HEK293 (cell line): ENCODE data around the gene KCNK7.

ENCODE experiments used
- FEZF1 ChIP-seq: fragments of 450-650 bp; formaldehyde crosslinking; IDR thresholded peaks from 2 replicates; pipeline ENCODE4 v1.5.1; 2016; ENCODE audit warnings: missing biosample characterization, missing genetic modification characterization
- GLIS1 ChIP-seq: fragments of 450-650 bp; formaldehyde crosslinking; IDR thresholded peaks from 2 replicates; pipeline ENCODE4 v1.5.1; 2016; ENCODE audit warnings: missing biosample characterization, missing genetic modification characterization
- KLF7 ChIP-seq: fragments of 450-650 bp; formaldehyde crosslinking; IDR thresholded peaks from 2 replicates; pipeline ENCODE4 v1.5.1; 2016; ENCODE audit warnings: missing biosample characterization, missing genetic modification characterization, borderline replicate concordance
- MEIS1 ChIP-seq: sonication (generic); formaldehyde crosslinking; IDR thresholded peaks from 2 replicates; pipeline ENCODE4 v1.8.1; 2022; ENCODE audit warnings: missing genetic modification reagents, mild to moderate bottlenecking, borderline replicate concordance
- PRDM1 ChIP-seq: fragments of 450-650 bp; formaldehyde crosslinking; IDR thresholded peaks from 2 replicates; pipeline ENCODE4; 2016; ENCODE audit warnings: missing biosample characterization, missing genetic modification characterization
- SALL2 ChIP-seq: fragments of 450-650 bp; formaldehyde crosslinking; IDR thresholded peaks from 2 replicates; pipeline ENCODE4 v1.5.0; 2017; ENCODE audit warnings: missing biosample characterization, mild to moderate bottlenecking, missing genetic modification characterization, borderline replicate concordance
- ZBTB17 ChIP-seq: fragments of 450-650 bp; formaldehyde crosslinking; IDR thresholded peaks from 2 replicates; pipeline ENCODE4 v1.5.1; 2016; ENCODE audit warnings: missing biosample characterization, missing genetic modification characterization
- ZBTB48 ChIP-seq: fragments of 450-650 bp; formaldehyde crosslinking; IDR thresholded peaks from 2 replicates; pipeline ENCODE4 v1.5.1; 2016; ENCODE audit warnings: missing biosample characterization, missing genetic modification characterization
- ZFP37 ChIP-seq: fragments of 450-650 bp; formaldehyde crosslinking; IDR thresholded peaks from 2 replicates; pipeline ENCODE4 v1.5.1; 2016; ENCODE audit warnings: missing biosample characterization, missing genetic modification characterization
- ZFP69B ChIP-seq: fragments of 450-650 bp; formaldehyde crosslinking; IDR thresholded peaks from 2 replicates; pipeline ENCODE4 v1.5.1; 2016; ENCODE audit warnings: missing biosample characterization, missing genetic modification characterization
- ZNF132 ChIP-seq: fragments of 450-650 bp; formaldehyde crosslinking; IDR thresholded peaks from 2 replicates; pipeline ENCODE4 v1.5.1; 2017; ENCODE audit warnings: missing biosample characterization, missing genetic modification characterization, borderline replicate concordance
- ZNF133 ChIP-seq: fragments of 450-650 bp; formaldehyde crosslinking; IDR thresholded peaks from 2 replicates; pipeline ENCODE4 v1.5.1; 2016; ENCODE audit warnings: missing biosample characterization, missing genetic modification characterization
- ZNF146 ChIP-seq: fragments of 450-650 bp; formaldehyde crosslinking; IDR thresholded peaks from 2 replicates; pipeline ENCODE4 v1.5.1; 2016; ENCODE audit warnings: missing biosample characterization, missing genetic modification characterization
- ZNF311 ChIP-seq: fragments of 450-650 bp; formaldehyde crosslinking; IDR thresholded peaks from 2 replicates; pipeline ENCODE4 v1.5.1; 2017; ENCODE audit warnings: missing biosample characterization, missing genetic modification characterization, borderline replicate concordance
- ZNF335 ChIP-seq: fragments of 450-650 bp; formaldehyde crosslinking; conservative IDR thresholded peaks from 2 replicates; pipeline ENCODE4 v1.5.1; 2016; ENCODE audit warnings: missing biosample characterization, missing genetic modification characterization
- ZNF416 ChIP-seq: fragments of 450-650 bp; formaldehyde crosslinking; IDR thresholded peaks from 2 replicates; pipeline ENCODE4 v1.5.1; 2016; ENCODE audit warnings: missing biosample characterization, missing genetic modification characterization
- ZNF423 ChIP-seq: fragments of 450-650 bp; formaldehyde crosslinking; IDR thresholded peaks from 2 replicates; pipeline ENCODE4 v1.5.1; 2016; ENCODE audit warnings: missing biosample characterization, missing genetic modification characterization
- ZNF426 ChIP-seq: fragments of 450-650 bp; formaldehyde crosslinking; IDR thresholded peaks from 2 replicates; pipeline ENCODE4 v1.5.1; 2017; ENCODE audit warnings: missing biosample characterization, missing genetic modification characterization, mild to moderate bottlenecking, inconsistent platforms, moderate library complexity
- ZNF518A ChIP-seq: fragments of 450-650 bp; formaldehyde crosslinking; conservative IDR thresholded peaks from 2 replicates; pipeline ENCODE4 v1.5.1; 2016; ENCODE audit warnings: low read depth, missing biosample characterization, missing genetic modification characterization
- ZNF555 ChIP-seq: fragments of 450-650 bp; formaldehyde crosslinking; conservative IDR thresholded peaks from 2 replicates; pipeline ENCODE4 v1.5.1; 2017; ENCODE audit warnings: missing biosample characterization, mild to moderate bottlenecking, missing genetic modification characterization, inconsistent platforms
- ZNF610 ChIP-seq: fragments of 450-650 bp; formaldehyde crosslinking; IDR thresholded peaks from 2 replicates; pipeline ENCODE4 v1.5.1; 2016; ENCODE audit warnings: missing biosample characterization, missing genetic modification characterization, borderline replicate concordance
- ZNF658 ChIP-seq: fragments of 450-650 bp; formaldehyde crosslinking; IDR thresholded peaks from 2 replicates; pipeline ENCODE4; 2016; ENCODE audit warnings: missing biosample characterization, missing genetic modification characterization
- ZNF664 ChIP-seq: fragments of 450-650 bp; formaldehyde crosslinking; IDR thresholded peaks from 2 replicates; pipeline ENCODE4 v1.5.1; 2016; ENCODE audit warnings: missing biosample characterization, missing genetic modification characterization
- ZNF785 ChIP-seq: fragments of 450-650 bp; formaldehyde crosslinking; IDR thresholded peaks from 2 replicates; pipeline ENCODE4 v1.5.1; 2016; ENCODE audit warnings: missing biosample characterization, missing genetic modification characterization
- ZNF791 ChIP-seq: fragments of 450-650 bp; formaldehyde crosslinking; IDR thresholded peaks from 2 replicates; pipeline ENCODE4 v1.5.1; 2016; ENCODE audit warnings: missing biosample characterization, missing genetic modification characterization
- TF ChIP-seq, protein P1 (sequence below): fragments of 450-650 bp; formaldehyde crosslinking; IDR thresholded peaks from 2 replicates; pipeline ENCODE4 v1.5.1; 2016; ENCODE audit warnings: missing biosample characterization, missing genetic modification characterization
- TF ChIP-seq, protein P2 (sequence below): fragments of 450-650 bp; formaldehyde crosslinking; IDR thresholded peaks from 2 replicates; pipeline ENCODE4 v1.5.1; 2016; ENCODE audit warnings: missing biosample characterization, missing genetic modification characterization
- TF ChIP-seq, protein P3 (sequence below): fragments of 450-650 bp; formaldehyde crosslinking; optimal IDR thresholded peaks from 2 replicates; pipeline ENCODE3; 2016; ENCODE audit warnings: missing biosample characterization, mild to moderate bottlenecking, missing genetic modification characterization
- TF ChIP-seq, protein P4 (sequence below): fragments of 450-650 bp; formaldehyde crosslinking; IDR thresholded peaks from 2 replicates; pipeline ENCODE4 v1.5.1; 2016; ENCODE audit warnings: missing biosample characterization, missing genetic modification characterization

The KCNK7 gene

DNA sequence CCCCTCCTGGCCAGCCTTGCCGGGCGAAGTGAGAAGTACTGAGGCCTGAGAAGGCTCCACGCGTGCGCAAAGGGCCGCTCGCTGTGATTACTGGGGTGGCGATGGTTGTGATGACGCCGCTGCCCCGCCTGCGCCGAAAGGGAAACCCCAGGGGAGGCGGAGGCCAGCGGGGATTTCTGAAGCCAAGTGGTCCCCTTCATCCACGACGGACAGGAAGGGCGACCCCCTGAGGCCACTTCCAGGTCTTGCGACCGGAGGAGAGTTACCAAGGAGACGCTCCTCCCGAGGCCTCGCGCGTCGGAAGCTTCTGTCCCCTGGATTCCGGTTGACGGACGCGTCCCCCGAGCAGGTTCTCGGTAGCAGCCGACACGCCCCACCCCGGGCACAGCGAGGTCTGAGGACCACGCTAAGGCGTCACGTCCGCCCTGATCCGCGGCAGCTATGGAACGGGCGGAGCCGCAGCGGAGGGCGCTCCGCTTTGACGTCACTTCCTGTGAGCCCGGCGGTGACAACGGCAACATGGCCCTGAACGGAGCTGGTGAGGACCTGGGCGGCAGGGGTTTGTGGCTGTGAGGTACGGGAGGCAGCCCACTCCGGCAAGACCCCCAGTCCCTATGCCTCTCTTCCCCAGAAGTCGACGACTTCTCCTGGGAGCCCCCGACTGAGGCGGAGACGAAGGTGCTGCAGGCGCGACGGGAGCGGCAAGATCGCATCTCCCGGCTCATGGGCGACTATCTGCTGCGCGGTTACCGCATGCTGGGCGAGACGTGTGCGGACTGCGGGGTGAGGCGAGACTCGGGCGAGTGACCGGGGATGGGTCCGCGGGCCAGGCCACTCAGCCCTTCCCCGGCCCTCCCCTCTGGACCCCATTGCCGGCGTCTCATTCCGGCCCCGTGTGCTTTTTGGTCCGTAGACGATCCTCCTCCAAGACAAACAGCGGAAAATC lies 25.4 kb downstream of the KCNK7 start, which contains the start of gene ZNRD2 (continued):
- TF ChIP-seq, protein P1, sequence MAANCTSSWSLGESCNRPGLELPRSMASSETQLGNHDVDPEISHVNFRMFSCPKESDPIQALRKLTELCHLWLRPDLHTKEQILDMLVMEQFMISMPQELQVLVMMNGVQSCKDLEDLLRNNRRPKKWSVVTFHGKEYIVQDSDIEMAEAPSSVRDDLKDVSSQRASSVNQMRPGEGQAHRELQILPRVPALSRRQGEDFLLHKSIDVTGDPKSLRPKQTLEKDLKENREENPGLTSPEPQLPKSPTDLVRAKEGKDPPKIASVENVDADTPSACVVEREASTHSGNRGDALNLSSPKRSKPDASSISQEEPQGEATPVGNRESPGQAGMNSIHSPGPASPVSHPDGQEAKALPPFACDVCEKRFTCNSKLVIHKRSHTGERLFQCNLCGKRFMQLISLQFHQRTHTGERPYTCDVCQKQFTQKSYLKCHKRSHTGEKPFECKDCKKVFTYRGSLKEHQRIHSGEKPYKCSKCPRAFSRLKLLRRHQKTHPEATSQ, result peak; percentile 68
- peak; percentile 81; the same call in 1 of the 2 replicates for TF ChIP-seq ZFP69B (tag by site-specific recombination)
- no peak for TF ChIP-seq SALL2 (tag by site-specific recombination)
- TF ChIP-seq ZBTB17 (tag by site-specific recombination), result peak; percentile 96
- TF ChIP-seq ZNF791 (tag by site-specific recombination), result no peak
- peak; percentile 87 for TF ChIP-seq KLF7 (tag by site-specific recombination)
- TF ChIP-seq ZNF423 (tag by site-specific recombination), result peak; percentile 98
- TF ChIP-seq, protein P2, sequence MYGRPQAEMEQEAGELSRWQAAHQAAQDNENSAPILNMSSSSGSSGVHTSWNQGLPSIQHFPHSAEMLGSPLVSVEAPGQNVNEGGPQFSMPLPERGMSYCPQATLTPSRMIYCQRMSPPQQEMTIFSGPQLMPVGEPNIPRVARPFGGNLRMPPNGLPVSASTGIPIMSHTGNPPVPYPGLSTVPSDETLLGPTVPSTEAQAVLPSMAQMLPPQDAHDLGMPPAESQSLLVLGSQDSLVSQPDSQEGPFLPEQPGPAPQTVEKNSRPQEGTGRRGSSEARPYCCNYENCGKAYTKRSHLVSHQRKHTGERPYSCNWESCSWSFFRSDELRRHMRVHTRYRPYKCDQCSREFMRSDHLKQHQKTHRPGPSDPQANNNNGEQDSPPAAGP (tag by site-specific recombination), result peak; percentile 71
- TF ChIP-seq ZNF658, result no peak
- TF ChIP-seq ZBTB48 (tag by site-specific recombination), result peak; percentile 61
- no peak for TF ChIP-seq ZNF132 (tag by site-specific recombination)
- TF ChIP-seq ZNF518A (tag by site-specific recombination), result peak; percentile 57; the same call in 1 of the 2 replicates
- no peak for TF ChIP-seq MEIS1
- no peak; the same call in 1 of the 2 replicates for TF ChIP-seq FEZF1
- TF ChIP-seq, protein P3, sequence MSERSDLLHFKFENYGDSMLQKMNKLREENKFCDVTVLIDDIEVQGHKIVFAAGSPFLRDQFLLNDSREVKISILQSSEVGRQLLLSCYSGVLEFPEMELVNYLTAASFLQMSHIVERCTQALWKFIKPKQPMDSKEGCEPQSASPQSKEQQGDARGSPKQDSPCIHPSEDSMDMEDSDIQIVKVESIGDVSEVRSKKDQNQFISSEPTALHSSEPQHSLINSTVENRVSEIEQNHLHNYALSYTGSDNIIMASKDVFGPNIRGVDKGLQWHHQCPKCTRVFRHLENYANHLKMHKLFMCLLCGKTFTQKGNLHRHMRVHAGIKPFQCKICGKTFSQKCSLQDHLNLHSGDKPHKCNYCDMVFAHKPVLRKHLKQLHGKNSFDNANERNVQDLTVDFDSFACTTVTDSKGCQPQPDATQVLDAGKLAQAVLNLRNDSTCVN (tag by site-specific recombination), result peak; percentile 77
- peak; percentile 73; the same call in 1 of the 2 replicates for TF ChIP-seq ZFP37 (tag by site-specific recombination)
- TF ChIP-seq ZNF555, result no peak
- TF ChIP-seq PRDM1 (tag by site-specific recombination), result 0 out of 2 replicates have a peak, but pooled peaks have one; percentile 8
- TF ChIP-seq ZNF416 (tag by site-specific recombination), result no peak
- TF ChIP-seq GLIS1, result peak; percentile 86
- no peak for TF ChIP-seq ZNF785
- no peak for TF ChIP-seq ZNF664 (tag by site-specific recombination)
- no peak for TF ChIP-seq ZNF311 (tag by site-specific recombination)
- TF ChIP-seq ZNF133 (tag by site-specific recombination), result no peak
- no peak for TF ChIP-seq ZNF146 (tag by site-specific recombination)
- TF ChIP-seq, protein P4, sequence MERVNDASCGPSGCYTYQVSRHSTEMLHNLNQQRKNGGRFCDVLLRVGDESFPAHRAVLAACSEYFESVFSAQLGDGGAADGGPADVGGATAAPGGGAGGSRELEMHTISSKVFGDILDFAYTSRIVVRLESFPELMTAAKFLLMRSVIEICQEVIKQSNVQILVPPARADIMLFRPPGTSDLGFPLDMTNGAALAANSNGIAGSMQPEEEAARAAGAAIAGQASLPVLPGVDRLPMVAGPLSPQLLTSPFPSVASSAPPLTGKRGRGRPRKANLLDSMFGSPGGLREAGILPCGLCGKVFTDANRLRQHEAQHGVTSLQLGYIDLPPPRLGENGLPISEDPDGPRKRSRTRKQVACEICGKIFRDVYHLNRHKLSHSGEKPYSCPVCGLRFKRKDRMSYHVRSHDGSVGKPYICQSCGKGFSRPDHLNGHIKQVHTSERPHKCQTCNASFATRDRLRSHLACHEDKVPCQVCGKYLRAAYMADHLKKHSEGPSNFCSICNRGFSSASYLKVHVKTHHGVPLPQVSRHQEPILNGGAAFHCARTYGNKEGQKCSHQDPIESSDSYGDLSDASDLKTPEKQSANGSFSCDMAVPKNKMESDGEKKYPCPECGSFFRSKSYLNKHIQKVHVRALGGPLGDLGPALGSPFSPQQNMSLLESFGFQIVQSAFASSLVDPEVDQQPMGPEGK (tag by site-specific recombination), result peak; percentile 95
- 0 out of 2 replicates have a peak, but pooled peaks have one; percentile 82 for TF ChIP-seq ZNF610 (tag by site-specific recombination)
- TF ChIP-seq ZNF426 (tag by site-specific recombination), result no peak
- peak; percentile 93 for TF ChIP-seq ZNF335
